ENCODE measurements around the gene RAB4A. TPM values are rescaled to one million over a fixed set of nuclear protein-coding genes. Genes with fewer than 3 reads are reported as not detected.
A peak's percentile ranks its signal among the peaks of the same experiment; 100 is the strongest.

Gene RAB4A
- total and polyA plus RNA-seq, 9 of the 15 experiments (the other 6 are each of a cell fraction or from before 2014, with no cell fraction given), result 8.3 to 61.0 (median 26.7) TPM

- 0 out of 2 replicates have a peak, but pooled peaks have one; percentile 69 for TF ChIP-seq ZNF740 (CRISPR knock-in tag; IDR thresholded peaks at IDR 0.05)
- no peak for TF ChIP-seq ZNF740 (tag; IDR thresholded peaks at IDR 0.05)
- no peak for TF ChIP-seq FIP1L1 (IDR thresholded peaks at IDR 0.05; ENCODE audit: low read depth, low read length, poor library complexity, severe bottlenecking)
- TF ChIP-seq SETDB1 (IDR thresholded peaks at IDR 0.05; ENCODE audit: low read length), result no peak
- no peak for TF ChIP-seq E2F8 (IDR thresholded peaks at IDR 0.05; ENCODE audit: low read depth, partially characterized antibody)
- no peak for TF ChIP-seq ZBED1 (IDR thresholded peaks at IDR 0.05)
- TF ChIP-seq TFAP4 (CRISPR knock-in tag; IDR thresholded peaks at IDR 0.05; ENCODE audit: borderline replicate concordance), result peak; percentile 62; the same call in 1 of the 2 replicates
- TF ChIP-seq ZNF174 (CRISPR knock-in tag; IDR thresholded peaks at IDR 0.05), result no peak
- TF ChIP-seq ZBTB2 (IDR thresholded peaks at IDR 0.05), result no peak
- no peak for TF ChIP-seq CSDE1 (IDR thresholded peaks at IDR 0.05)
- no peak for TF ChIP-seq POLR2AphosphoS5 (IDR thresholded peaks at IDR 0.05; ENCODE audit: control insufficient read depth, insufficient read depth, low read depth, low read length)
- peak in 1 of 2 experiments; percentile 50; a peak in 1 of 4 replicates for TF ChIP-seq ZNF639 (CRISPR knock-in tag; conservative IDR thresholded peaks at IDR 0.05 in 1 of 2, IDR thresholded peaks at IDR 0.05 in 1 of 2)
- no peak for TF ChIP-seq IRF9 (tag; IDR thresholded peaks at IDR 0.05)
- no peak for TF ChIP-seq ZNF507 (tag; conservative IDR thresholded peaks at IDR 0.05)
- TF ChIP-seq NELFE (IDR thresholded peaks at IDR 0.05; ENCODE audit: insufficient read depth, insufficient read length), result no peak
- TF ChIP-seq PTRF (tag; IDR thresholded peaks at IDR 0.05), result no peak
- no peak for TF ChIP-seq ZBTB8A (IDR thresholded peaks at IDR 0.05; ENCODE audit: partially characterized antibody)
- TF ChIP-seq HDAC8 (tag; IDR thresholded peaks at IDR 0.05), result no peak
Measured at GRCh38 chr1:229341774-229342655, 71.1 kb downstream of the RAB4A start (continued).
